Endodermal cell (in vitro differentiated cells): ENCODE data around the gene LIMK2. TPM values are rescaled to one million over a fixed set of nuclear protein-coding genes. Genes with fewer than 3 reads are reported as not detected.

Experiments used
- DNase-seq: peaks from one replicate; pipeline ENCODE4 v3.0.0-alpha.2; 2017
- H3K27ac ChIP-seq: 2 replicates; pipeline ENCODE4 v1.5.1; 2013; ENCODE audit warnings: mild to moderate bottlenecking, low read depth, low read length, moderate library complexity
- H3K27me3 ChIP-seq: 2 replicates; pipeline ENCODE4 v1.6.1; 2013; ENCODE audit warnings: mild to moderate bottlenecking, low read length, moderate library complexity; ENCODE audit not compliant: insufficient read depth, control insufficient read depth, poor library complexity, severe bottlenecking
- H3K36me3 ChIP-seq: 2 replicates; pipeline ENCODE4 v1.7.0; 2013; ENCODE audit warnings: mild to moderate bottlenecking, low read length, moderate library complexity; ENCODE audit not compliant: control insufficient read depth, insufficient read depth
- H3K4me1 ChIP-seq: one replicate; pipeline ENCODE4 v1.7.0; 2013; ENCODE audit warnings: low read length; ENCODE audit not compliant: control insufficient read depth, insufficient read depth
- H3K4me3 ChIP-seq: 2 replicates; pipeline ENCODE4 v1.5.1; 2013; ENCODE audit warnings: mild to moderate bottlenecking, low read length, moderate library complexity
- H3K9ac ChIP-seq: 2 replicates; pipeline ENCODE4 v1.6.1; 2013; ENCODE audit warnings: mild to moderate bottlenecking, low read length, moderate library complexity; ENCODE audit not compliant: poor library complexity, severe bottlenecking; ENCODE audit errors: extremely low read depth
- H3K9me3 ChIP-seq: 2 replicates; pipeline ENCODE4 v1.6.1; 2013; ENCODE audit warnings: mild to moderate bottlenecking, low read length, moderate library complexity; ENCODE audit not compliant: control insufficient read depth
- H3K27ac Mint-ChIP-seq: 2 replicates; pipeline ENCODE4 v1.8.0; 2020; ENCODE audit warnings: mixed read lengths
- H3K27me3 Mint-ChIP-seq: 2 replicates; pipeline ENCODE4 v1.8.0; 2021; ENCODE audit warnings: mild to moderate bottlenecking, mixed read lengths; ENCODE audit not compliant: insufficient read depth
- H3K36me3 Mint-ChIP-seq: 2 replicates; pipeline ENCODE4 v1.8.0; 2020; ENCODE audit warnings: low read depth, mixed read lengths
- H3K4me1 Mint-ChIP-seq: 2 replicates; pipeline ENCODE4 v1.8.0; 2020; ENCODE audit warnings: mixed read lengths
- H3K4me3 Mint-ChIP-seq: 2 replicates; pipeline ENCODE4 v1.8.0; 2020; ENCODE audit warnings: mild to moderate bottlenecking, moderate library complexity, mixed read lengths
- H3K9me3 Mint-ChIP-seq: 2 replicates; pipeline ENCODE4 v1.8.0; 2020; ENCODE audit warnings: mild to moderate bottlenecking, mixed read lengths
- CTCF ChIP-seq: fragments of 200-600 bp; sonication (generic); conservative IDR thresholded peaks from 2 replicates; pipeline ENCODE4 v1.5.0; 2021; ENCODE audit warnings: antibody characterized with exemption, mild to moderate bottlenecking
- WGBS, 2 experiments: methylation state at CpG; one replicate each; pipeline versions ENCODE4 v1.1.5 to v1.1.7; 2013; ENCODE audit warnings: missing lambda C conversion rate in 2 of 2, mixed read lengths in 1 of 2; ENCODE audit not compliant: insufficient coverage in 1 of 2, insufficient read length in 1 of 2; 5-methylcytosine and 5-hydroxymethylcytosine counted together
- total RNA-seq, 2 donors: library from RNA; stranded (reverse); fragmentation: NEBNext Ultra II Directional in 1 of 2; extraction: Animal tissue kit (Norgen Biotek cat#: 25700) in 1 of 2; gene quantifications; 2 replicates in 1 of 2; 3 replicates in 1 of 2; pipeline ENCODE4 v1.2.1, GENCODE V29; 2021

Gene LIMK2
- total RNA-seq, 2 donors from 2014 or later: 41.4 to 42.2 TPM

GRCh38 chr22:31238057-31238456, 26.0 kb downstream of the LIMK2 start:
- no peaks in the 10 kb centered on the region for H3K27me3 Mint-ChIP-seq
- no peak for DNase-seq
- peaks cover 9% of the 10 kb centered on the region for H3K36me3 Mint-ChIP-seq
- TF ChIP-seq CTCF: no peak
- no peak overlapping the region for H3K4me3 ChIP-seq
- H3K27ac ChIP-seq: no peak overlapping the region
- peaks cover 11% of the 10 kb centered on the region for H3K4me1 ChIP-seq
- H3K9me3 Mint-ChIP-seq: no peaks in the 10 kb centered on the region
- H3K4me1 Mint-ChIP-seq: peaks cover 11% of the 10 kb centered on the region
- WGBS, 2 experiments: 100% methylated on average over 1 of the region's 1 CpG; no CpG with 5 or more reads in 1 of the 2 experiments
- no peak overlapping the region for H3K9ac ChIP-seq
- no peaks in the 10 kb centered on the region for H3K9me3 ChIP-seq
- peaks cover 4% of the 10 kb centered on the region for H3K36me3 ChIP-seq
- H3K27me3 ChIP-seq: no peaks in the 10 kb centered on the region
- no peak overlapping the region for H3K27ac Mint-ChIP-seq
- H3K4me3 Mint-ChIP-seq: no peak overlapping the region

- Mint-ChIP-seq H3K9me3 (no peaks in the 10 kb centered on the region), H3K4me3 (no peak overlapping the region), H3K27me3 (no peaks in the 10 kb centered on the region), H3K36me3 (peaks cover 11% of the 10 kb centered on the region), H3K27ac (no peak overlapping the region), H3K4me1 (peaks cover 25% of the 10 kb centered on the region)
- Histone ChIP-seq H3K27me3 (no peaks in the 10 kb centered on the region), H3K9me3 (no peaks in the 10 kb centered on the region), H3K4me1 (peaks cover 23% of the 10 kb centered on the region), H3K36me3 (no peaks in the 10 kb centered on the region), H3K27ac (no peak overlapping the region), H3K4me3 (no peak overlapping the region), H3K9ac (no peak overlapping the region)
- TF ChIP-seq CTCF: no peak
- WGBS, 2 experiments: 83 to 90% methylated on average over 3 to 5 of the region's 6 CpGs
- DNase-seq: no peak
These were observed 27.8 kb downstream of the LIMK2 start for GRCh38 chr22:31239771-31240370.

- no peaks in the 10 kb centered on the region for H3K27me3 Mint-ChIP-seq
- Histone ChIP-seq H3K9me3 (no peaks in the 10 kb centered on the region), H3K27me3 (no peaks in the 10 kb centered on the region), H3K4me1 (peaks cover 23% of the 10 kb centered on the region), H3K9ac (no peak overlapping the region), H3K36me3 (no peaks in the 10 kb centered on the region), H3K4me3 (no peak overlapping the region), H3K27ac (no peak overlapping the region)
- DNase-seq: peak; percentile 66
- no peak for TF ChIP-seq CTCF
- no peaks in the 10 kb centered on the region for H3K9me3 Mint-ChIP-seq
- H3K4me3 Mint-ChIP-seq: no peak overlapping the region
- WGBS, 2 experiments: 50 to 68% methylated on average over 1 of the region's 1 CpG
- no peak overlapping the region for H3K27ac Mint-ChIP-seq
- peaks cover 11% of the 10 kb centered on the region for H3K36me3 Mint-ChIP-seq
- H3K4me1 Mint-ChIP-seq: peaks cover 28% of the 10 kb centered on the region
These were observed 29.1 kb downstream of the LIMK2 start for GRCh38 chr22:31241200-31241599.
